HG03280 (cell line): ENCODE data around the gene TCN2.
A peak's percentile ranks its signal among the peaks of the same experiment; 100 is the strongest.
"Not testable (repeated sequence)": the region's sequence is repeated elsewhere in the genome, so short reads cannot be mapped to it uniquely, and the experiment has no call there.

Experiments
- ATAC-seq: cut with Tn5 transposase; IDR thresholded peaks from one replicate; pipeline ENCODE4 v1.9.1; 2021; ENCODE audit warnings: mild to moderate bottlenecking, moderate library complexity; ENCODE audit not compliant: unreplicated experiment

TCN2 gene

DNA sequence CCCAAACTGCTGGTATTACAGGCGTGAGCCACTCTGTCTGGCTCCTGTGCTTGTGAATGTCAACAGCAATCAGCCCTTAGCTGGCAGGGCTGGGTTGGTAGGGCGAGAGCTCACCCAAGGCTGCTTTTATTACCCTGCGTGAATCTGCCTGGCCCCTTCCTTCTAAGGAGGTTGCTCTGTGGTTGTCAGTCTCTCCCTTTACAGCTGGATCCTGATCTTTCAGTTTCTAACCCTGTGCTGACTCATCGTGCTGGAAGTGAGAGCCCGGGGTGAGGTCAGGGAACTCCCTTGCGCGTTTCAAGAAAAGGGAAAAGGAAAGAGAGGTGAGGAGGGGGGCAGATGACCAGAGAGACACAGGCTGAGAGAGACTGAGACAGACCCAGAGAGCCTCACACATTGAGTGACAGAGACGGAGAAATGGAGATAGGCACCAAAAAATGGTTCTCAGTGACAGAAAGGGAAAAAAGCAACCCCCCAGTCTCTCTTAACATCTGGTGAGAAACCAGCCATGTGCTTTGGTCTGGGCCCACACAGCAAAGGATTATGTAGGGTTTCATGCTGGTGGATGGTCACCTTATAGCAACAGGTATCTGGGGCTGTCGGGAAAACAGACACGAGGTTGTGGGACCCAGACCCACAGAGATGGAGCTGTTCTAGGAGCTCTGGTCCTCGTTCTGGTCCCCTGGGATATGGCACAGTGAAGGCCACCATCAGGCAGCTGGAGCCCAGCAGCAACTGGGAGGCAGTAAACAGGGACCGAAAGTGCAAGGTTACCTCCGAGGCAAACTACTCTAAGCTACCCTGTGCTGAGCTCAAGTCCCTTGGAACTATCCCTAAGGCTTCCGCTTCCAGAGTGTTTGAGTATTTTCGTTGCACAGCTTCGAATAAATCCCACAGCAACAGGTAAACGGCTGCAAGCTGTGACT lies 2.5 kb downstream of the TCN2 start:
- no peak for ATAC-seq

- no peak for ATAC-seq
These were observed 3.3 kb downstream of the TCN2 start for GRCh38 chr22:30610299-30610698.

DNA sequence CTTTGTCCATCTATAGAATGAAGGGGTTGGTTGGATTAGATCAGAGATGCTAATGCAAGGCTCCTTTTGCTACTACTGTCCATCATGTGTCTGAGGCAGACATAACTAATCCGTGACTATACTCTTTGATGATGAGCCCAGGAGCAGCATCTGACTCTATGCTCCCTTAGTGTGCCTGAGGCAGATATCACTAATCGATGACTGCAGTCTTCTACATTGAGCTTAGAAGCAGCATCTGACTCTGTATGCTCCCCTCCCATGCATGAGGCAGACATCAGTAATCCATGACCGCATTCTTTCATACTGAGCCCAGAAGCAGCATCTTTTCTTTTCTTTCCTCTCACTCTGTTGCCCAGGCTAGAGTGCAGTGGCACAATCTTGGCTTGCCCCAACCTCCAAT lies 4.2 kb downstream of the TCN2 start:
- ATAC-seq = no peak

DNA sequence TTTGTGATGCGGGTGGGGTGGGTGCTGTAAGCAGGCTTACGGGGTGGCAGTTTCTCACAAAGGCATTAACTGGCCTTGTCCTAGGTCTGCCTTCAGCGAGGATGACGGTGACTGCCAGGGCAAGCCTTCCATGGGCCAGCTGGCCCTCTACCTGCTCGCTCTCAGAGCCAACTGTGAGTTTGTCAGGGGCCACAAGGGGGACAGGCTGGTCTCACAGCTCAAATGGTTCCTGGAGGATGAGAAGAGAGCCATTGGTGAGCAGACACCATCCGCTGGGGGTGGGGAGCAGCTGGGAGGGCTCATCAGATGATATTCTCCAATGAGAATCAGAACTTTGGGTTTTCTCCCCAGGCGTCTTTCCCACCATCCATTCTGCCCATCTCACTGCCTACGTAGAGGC lies 5.8 kb downstream of the TCN2 start:
- ATAC-seq = no peak

- ATAC-seq = no peak
These were observed 7.3 kb downstream of the TCN2 start for GRCh38 chr22:30614268-30614667.

DNA sequence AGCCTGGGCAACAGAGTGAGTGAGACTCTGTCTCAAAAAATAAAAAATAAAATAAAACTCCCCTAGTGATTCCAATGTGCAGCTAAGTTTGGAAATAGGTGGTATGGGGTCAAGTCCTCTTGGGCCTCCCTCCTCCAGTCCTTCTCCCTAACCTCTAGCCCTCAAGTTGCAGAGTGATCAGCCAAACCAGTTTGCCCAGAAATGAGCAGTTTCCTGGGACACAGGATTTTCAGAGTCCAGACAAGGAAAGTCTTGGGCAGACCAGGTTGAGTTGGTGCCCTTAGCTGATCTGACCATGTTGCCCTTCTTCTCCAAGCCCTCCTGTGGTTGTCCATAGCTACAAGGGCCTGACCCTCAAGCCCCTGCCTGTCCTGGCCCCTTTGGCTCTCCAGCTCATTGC lies 7.9 kb downstream of the TCN2 start:
- no peak for ATAC-seq

GRCh38 chr22:30615543-30615954 lies 8.6 kb downstream of the TCN2 start:
- ATAC-seq = no peak

- ATAC-seq = no peak
These were observed 10.8 kb downstream of the TCN2 start for GRCh38 chr22:30617819-30618218.

DNA sequence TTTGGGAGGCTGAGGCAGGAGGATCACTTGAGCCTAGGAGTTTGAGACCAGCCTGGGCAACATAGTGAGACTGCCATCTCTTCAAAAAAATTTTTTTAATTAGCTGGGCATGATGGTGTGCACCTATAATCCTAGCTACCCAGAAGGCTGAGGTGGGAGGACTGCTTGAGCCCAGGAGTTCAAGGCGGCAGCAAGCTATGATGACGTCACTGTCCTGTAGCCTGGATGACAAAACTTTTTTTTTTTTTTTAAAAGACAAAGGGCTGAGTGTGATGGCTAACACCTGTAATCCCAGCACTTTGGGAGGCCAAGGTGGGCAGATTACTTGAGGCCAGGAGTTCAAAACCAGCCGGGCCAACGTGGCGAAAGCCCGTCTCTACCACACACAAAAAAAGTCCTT lies 12.9 kb downstream of the TCN2 start:
- ATAC-seq = not testable (repeated sequence)

DNA sequence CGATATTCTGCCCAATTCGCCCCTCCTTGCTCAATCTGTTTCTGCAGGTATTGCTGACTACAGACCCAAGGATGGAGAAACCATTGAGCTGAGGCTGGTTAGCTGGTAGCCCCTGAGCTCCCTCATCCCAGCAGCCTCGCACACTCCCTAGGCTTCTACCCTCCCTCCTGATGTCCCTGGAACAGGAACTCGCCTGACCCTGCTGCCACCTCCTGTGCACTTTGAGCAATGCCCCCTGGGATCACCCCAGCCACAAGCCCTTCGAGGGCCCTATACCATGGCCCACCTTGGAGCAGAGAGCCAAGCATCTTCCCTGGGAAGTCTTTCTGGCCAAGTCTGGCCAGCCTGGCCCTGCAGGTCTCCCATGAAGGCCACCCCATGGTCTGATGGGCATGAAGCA lies 19.4 kb downstream of the TCN2 start:
- ATAC-seq = no peak

GRCh38 chr22:30627471-30627870 lies 20.5 kb downstream of the TCN2 start:
- ATAC-seq = no peak

- ATAC-seq = no peak
These were observed 21.5 kb downstream of the TCN2 start for GRCh38 chr22:30628491-30628890.

- not testable (repeated sequence) for ATAC-seq
These were observed 24.5 kb downstream of the TCN2 start for GRCh38 chr22:30631469-30631868.

DNA sequence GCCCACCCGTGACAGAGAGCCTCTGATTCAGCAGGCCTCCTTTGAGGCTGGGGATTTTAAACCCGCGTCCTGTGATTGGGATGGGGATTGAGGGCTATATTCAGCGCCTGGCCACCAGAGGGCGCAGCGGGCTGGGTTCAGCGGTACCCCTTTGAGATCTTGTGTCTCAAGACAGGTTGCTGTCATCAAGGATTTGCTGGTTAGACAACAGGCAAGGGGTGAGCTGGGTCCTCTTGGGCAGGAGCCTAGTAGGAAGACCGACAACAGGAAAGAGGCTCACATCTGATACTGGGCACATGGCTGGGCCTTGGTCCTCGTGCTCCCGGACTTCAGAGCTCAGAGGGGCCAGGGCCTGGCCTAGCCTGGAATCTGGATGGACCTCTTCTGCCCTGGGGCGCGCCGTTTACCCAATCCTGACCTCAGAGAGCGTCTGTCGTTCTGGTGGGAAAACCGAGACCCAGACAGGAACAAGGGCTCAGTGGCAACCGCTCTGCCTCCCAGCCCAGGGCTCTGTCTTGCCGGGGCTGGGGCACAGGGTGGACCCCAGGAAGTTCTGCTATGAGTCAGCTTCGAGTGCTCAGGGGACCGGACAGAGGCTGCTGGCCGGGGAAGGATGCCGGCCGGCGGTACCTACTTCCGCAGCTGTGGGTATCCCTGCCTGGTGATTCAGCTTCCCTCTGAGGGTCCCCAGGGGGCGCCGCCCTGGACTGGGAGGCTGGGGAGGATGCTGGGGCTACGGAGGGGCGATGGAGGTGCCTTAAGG lies 27.7 kb downstream of the TCN2 start:
- ATAC-seq = peak; percentile 45

- peak; percentile 64 for ATAC-seq
These were observed 28.6 kb downstream of the TCN2 start, which contains the start of gene SLC35E4 for GRCh38 chr22:30635273-30636225. Gene SLC35E4 (plus strand): TSS chr22:30635781. CDS start chr22:30636451, 670 bp downstream.

GRCh38 chr22:30636226-30637077 lies 29.5 kb downstream of the TCN2 start:
- no peak for ATAC-seq

DNA sequence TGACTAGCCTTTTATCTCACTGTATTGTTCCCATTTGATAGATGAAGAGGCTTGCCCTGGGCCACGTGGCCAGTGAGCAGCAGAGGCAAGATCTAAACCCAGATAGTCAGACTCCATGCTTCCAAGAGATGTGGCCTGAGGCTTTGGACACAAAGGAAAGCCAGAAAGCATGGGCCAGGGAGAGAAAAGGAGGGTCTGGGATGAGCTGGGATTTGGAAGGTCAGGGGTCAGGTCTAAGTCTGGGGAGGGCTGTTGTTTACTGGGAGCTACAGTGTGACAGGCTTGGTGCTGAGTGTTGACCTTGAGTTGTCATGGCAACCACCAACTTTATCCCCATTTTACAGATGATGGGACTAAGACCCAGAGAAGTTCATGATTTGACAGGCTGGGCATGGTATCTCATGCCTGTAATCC lies 30.7 kb downstream of the TCN2 start:
- no peak for ATAC-seq

DNA sequence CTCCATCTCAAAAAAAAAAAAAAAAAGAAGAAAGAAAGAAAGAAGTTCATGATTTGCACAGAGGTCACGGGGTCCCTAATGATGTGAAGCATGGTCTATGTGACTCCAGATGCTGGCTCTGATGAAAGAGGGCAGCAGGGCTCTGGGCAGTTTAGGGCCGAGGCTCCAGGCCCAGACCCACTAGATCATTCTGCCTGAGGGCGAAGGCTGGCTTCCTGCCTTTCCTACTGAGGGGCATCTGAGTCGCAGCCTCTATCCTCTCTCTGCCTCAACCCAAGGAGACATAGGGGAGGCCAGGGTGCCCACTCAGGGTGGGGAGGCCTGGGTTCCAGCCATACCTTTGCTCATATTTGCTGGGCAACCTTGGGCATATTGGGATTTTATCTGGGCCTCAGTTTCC lies 33.4 kb downstream of the TCN2 start:
- no peak for ATAC-seq

- ATAC-seq = no peak
These were observed 34.0 kb downstream of the TCN2 start for GRCh38 chr22:30640839-30641430.
